ENCODE data around the gene LMAN1. TPM values are rescaled to one million over a fixed set of nuclear protein-coding genes. Genes with fewer than 3 reads are reported as not detected.

The LMAN1 gene
- total and polyA plus RNA-seq, 2 of the 13 experiments (the other 11 are each of a cell fraction or from before 2014, with no cell fraction given): 127 to 131 TPM

DNA sequence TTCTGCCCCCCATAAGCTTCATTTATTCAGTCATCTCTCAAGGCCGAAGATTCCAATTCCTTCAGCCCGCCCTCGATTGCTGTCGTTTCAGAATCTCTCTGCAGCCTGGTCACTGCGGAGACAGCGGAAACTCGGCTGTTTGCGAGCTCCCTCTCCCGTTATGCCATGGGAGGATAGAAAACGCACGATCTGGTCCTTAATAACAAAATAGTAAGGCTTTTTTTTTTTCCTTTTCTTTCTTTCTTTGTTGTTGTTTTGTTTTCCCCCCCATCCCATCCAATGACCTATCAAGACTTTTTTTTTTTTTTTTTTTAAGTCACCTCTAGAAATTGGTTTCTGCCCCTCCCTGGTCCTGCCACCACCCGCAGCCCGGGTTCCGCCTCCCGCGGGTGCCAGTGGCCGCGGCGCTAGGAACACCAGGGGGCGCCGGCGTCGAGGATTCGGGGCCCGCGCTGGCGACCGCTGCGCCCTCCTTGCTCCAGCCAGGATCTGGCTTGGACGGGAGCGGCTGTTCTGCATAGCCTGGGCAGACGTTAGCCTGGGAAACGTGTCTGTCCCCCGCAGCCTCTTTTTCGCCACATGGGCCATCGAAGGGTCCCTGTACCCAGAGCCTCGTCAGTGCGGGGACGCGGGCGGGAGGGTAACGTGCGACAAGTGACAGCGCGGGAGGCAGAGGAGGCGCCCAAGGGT, 50.7 kb downstream of the LMAN1 start (continued):
- TF ChIP-seq PITX1 (CRISPR knock-in tag; IDR thresholded peaks at IDR 0.05) (0 out of 2 replicates have a peak, but pooled peaks have one; percentile 40), ZNF317 (CRISPR knock-in tag; IDR thresholded peaks at IDR 0.05) (0 out of 2 replicates have a peak, but pooled peaks have one; percentile 42), ZFP62 (CRISPR knock-in tag; IDR thresholded peaks at IDR 0.05) (no peak), ZNF501 (CRISPR knock-in tag; IDR thresholded peaks at IDR 0.05) (peak; percentile 68), ZNF331 (CRISPR knock-in tag; IDR thresholded peaks at IDR 0.05) (peak; percentile 78; the same call in 1 of the 2 replicates), KAT8 (CRISPR knock-in tag; IDR thresholded peaks at IDR 0.05) (0 out of 2 replicates have a peak, but pooled peaks have one; percentile 28), ZNF563 (CRISPR knock-in tag; IDR thresholded peaks at IDR 0.05) (no peak)
- TF ChIP-seq, protein P1, sequence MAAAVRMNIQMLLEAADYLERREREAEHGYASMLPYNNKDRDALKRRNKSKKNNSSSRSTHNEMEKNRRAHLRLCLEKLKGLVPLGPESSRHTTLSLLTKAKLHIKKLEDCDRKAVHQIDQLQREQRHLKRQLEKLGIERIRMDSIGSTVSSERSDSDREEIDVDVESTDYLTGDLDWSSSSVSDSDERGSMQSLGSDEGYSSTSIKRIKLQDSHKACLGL (CRISPR knock-in tag; IDR thresholded peaks at IDR 0.05): 0 out of 2 replicates have a peak, but pooled peaks have one; percentile 31
- TF ChIP-seq, protein P2, sequence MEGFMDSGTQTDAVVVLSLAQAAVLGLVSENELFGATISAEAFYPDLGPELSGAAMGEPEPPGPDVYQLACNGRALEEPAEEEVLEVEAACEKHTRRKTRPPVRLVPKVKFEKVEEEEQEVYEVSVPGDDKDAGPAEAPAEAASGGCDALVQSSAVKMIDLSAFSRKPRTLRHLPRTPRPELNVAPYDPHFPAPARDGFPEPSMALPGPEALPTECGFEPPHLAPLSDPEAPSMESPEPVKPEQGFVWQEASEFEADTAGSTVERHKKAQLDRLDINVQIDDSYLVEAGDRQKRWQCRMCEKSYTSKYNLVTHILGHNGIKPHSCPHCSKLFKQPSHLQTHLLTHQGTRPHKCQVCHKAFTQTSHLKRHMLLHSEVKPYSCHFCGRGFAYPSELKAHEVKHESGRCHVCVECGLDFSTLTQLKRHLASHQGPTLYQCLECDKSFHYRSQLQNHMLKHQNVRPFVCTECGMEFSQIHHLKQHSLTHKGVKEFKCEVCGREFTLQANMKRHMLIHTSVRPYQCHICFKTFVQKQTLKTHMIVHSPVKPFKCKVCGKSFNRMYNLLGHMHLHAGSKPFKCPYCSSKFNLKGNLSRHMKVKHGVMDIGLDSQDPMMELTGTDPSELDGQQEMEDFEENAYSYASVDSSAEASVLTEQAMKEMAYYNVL (CRISPR knock-in tag; IDR thresholded peaks at IDR 0.05; ENCODE audit: borderline replicate concordance): peak; percentile 60; the same call in 1 of the 2 replicates
- TF ChIP-seq, protein P3, sequence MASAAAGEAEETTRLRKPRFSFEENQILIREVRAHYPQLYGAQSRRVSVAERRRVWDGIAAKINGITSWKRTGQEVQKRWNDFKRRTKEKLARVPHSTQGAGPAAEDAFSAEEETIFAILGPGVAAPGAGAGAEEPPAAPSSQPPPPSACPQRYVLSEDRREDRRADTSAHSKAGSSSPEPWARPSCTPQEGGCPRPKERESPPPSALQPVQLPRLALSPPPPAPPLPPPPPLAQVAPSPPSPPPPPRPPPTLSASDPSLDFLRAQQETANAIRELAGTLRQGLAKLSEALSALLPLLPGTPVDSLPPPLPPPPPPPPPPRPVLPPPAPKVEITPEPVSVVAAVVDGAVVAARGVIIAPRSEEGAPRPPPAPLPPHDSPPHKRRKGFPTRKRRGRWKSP (CRISPR knock-in tag; IDR thresholded peaks at IDR 0.05): peak; percentile 77; the same call in 1 of the 2 replicates
- TF ChIP-seq, protein P4, sequence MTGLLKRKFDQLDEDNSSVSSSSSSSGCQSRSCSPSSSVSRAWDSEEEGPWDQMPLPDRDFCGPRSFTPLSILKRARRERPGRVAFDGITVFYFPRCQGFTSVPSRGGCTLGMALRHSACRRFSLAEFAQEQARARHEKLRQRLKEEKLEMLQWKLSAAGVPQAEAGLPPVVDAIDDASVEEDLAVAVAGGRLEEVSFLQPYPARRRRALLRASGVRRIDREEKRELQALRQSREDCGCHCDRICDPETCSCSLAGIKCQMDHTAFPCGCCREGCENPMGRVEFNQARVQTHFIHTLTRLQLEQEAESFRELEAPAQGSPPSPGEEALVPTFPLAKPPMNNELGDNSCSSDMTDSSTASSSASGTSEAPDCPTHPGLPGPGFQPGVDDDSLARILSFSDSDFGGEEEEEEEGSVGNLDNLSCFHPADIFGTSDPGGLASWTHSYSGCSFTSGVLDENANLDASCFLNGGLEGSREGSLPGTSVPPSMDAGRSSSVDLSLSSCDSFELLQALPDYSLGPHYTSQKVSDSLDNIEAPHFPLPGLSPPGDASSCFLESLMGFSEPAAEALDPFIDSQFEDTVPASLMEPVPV (CRISPR knock-in tag; IDR thresholded peaks at IDR 0.05): peak; percentile 29; the same call in 1 of the 2 replicates
- TF ChIP-seq, protein P5, sequence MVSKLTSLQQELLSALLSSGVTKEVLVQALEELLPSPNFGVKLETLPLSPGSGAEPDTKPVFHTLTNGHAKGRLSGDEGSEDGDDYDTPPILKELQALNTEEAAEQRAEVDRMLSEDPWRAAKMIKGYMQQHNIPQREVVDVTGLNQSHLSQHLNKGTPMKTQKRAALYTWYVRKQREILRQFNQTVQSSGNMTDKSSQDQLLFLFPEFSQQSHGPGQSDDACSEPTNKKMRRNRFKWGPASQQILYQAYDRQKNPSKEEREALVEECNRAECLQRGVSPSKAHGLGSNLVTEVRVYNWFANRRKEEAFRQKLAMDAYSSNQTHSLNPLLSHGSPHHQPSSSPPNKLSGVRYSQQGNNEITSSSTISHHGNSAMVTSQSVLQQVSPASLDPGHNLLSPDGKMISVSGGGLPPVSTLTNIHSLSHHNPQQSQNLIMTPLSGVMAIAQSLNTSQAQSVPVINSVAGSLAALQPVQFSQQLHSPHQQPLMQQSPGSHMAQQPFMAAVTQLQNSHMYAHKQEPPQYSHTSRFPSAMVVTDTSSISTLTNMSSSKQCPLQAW (CRISPR knock-in tag; IDR thresholded peaks at IDR 0.05): 0 out of 2 replicates have a peak, but pooled peaks have one; percentile 31
- TF ChIP-seq, protein P6, sequence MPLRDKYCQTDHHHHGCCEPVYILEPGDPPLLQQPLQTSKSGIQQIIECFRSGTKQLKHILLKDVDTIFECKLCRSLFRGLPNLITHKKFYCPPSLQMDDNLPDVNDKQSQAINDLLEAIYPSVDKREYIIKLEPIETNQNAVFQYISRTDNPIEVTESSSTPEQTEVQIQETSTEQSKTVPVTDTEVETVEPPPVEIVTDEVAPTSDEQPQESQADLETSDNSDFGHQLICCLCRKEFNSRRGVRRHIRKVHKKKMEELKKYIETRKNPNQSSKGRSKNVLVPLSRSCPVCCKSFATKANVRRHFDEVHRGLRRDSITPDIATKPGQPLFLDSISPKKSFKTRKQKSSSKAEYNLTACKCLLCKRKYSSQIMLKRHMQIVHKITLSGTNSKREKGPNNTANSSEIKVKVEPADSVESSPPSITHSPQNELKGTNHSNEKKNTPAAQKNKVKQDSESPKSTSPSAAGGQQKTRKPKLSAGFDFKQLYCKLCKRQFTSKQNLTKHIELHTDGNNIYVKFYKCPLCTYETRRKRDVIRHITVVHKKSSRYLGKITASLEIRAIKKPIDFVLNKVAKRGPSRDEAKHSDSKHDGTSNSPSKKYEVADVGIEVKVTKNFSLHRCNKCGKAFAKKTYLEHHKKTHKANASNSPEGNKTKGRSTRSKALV (CRISPR knock-in tag; IDR thresholded peaks at IDR 0.05): peak; percentile 55; the same call in 1 of the 2 replicates
